OCI-LY7 (cell line): Measurements from ENCODE around the gene NCAM2.

Experiments
- EZH2phosphoT487 ChIP-seq: fragments of 200-600 bp; sonication (generic); IDR thresholded peaks from 2 replicates; pipeline ENCODE4 v1.6.1; 2018; ENCODE audit warnings: low read depth, borderline replicate concordance, mild to moderate bottlenecking, mixed run types, antibody characterized with exemption, low read length, moderate library complexity, mixed read lengths
- TF ChIP-seq, protein P1 (sequence below): fragments of 200-600 bp; sonication (generic); conservative IDR thresholded peaks from 2 replicates; pipeline ENCODE4 v1.5.1; 2014; ENCODE audit warnings: mild to moderate bottlenecking, antibody characterized with exemption, low read length, moderate library complexity, mixed read lengths

DNA sequence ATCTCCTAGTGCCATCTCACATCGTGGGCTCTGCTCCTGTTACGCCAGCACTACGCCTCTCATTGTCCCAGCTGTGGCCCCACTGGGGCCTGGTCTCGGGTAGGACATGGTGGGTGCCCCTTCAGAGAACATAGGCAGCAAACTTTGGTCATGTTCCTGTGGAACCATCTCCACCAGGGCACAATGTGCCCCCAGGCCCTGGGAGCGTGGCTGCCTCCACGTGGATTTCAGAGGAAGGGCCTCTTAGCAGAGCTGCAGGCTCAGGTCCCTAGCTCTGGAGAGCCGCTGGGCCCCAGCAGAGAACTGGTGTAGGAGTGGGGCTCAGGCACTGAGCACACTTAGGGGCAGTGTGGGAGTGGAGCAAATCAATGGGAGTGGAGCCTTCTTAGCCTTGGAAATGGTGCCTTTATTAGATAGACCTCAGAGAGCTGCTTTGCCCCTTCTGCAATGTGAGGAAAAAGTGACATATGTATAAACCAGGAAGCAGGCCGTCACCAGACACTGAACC lies 460.0 kb downstream of the NCAM2 start:
- TF ChIP-seq, protein P1, sequence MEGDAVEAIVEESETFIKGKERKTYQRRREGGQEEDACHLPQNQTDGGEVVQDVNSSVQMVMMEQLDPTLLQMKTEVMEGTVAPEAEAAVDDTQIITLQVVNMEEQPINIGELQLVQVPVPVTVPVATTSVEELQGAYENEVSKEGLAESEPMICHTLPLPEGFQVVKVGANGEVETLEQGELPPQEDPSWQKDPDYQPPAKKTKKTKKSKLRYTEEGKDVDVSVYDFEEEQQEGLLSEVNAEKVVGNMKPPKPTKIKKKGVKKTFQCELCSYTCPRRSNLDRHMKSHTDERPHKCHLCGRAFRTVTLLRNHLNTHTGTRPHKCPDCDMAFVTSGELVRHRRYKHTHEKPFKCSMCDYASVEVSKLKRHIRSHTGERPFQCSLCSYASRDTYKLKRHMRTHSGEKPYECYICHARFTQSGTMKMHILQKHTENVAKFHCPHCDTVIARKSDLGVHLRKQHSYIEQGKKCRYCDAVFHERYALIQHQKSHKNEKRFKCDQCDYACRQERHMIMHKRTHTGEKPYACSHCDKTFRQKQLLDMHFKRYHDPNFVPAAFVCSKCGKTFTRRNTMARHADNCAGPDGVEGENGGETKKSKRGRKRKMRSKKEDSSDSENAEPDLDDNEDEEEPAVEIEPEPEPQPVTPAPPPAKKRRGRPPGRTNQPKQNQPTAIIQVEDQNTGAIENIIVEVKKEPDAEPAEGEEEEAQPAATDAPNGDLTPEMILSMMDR: no peak
- no peak for TF ChIP-seq EZH2phosphoT487
